ENCODE results near the gene SMAD7. TPM values are rescaled to one million over a fixed set of nuclear protein-coding genes. Genes with fewer than 3 reads are reported as not detected.

Gene SMAD7
- total and polyA plus RNA-seq, 7 donors = 13.2 to 29.1 (median 19.0) TPM

DNA sequence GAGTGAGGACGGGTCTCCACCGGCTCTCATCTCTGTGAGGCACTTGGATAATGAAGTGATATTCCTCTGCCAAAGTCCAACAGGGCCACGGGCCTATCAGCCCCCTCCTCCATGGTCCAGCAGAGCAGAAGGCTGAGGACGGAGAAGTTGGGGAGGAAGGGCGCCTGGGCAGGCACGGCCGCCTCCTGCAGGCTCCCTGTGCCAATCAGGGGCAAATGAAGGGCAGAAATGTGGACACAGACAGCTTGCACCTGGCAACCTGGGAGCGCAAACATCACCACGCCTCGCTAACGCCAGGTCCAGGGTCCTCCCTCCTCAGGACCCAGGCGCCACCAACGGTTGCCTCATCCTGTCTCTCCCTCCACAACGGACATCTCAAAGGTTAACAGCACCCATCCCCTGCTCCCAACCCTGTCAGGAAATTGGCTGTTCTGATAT lies 24.3 kb downstream of the SMAD7 start:
- peaks cover 0 to 98% (median 96%) of the 10 kb centered on the region in 4 donors for H3K4me1 ChIP-seq
- 15 to 74% methylated on average over 14 of the region's 14 CpGs for WGBS, 2 donors
- H3K9me3 ChIP-seq = no peaks in the 10 kb centered on the region
- no peak overlapping the region for H3K4me3 ChIP-seq
- H3K36me3 ChIP-seq = peaks cover 0 to 3% (median under 1%) of the 10 kb centered on the region in 4 donors
- no peak for DNase-seq
- peak overlapping the region; percentile 23 to 96 (median 90) for H3K27ac ChIP-seq
- no peaks in the 10 kb centered on the region for H3K27me3 ChIP-seq
- intact Hi-C loops (cut with DNase I) = no loop called here
- TF ChIP-seq, protein P1, sequence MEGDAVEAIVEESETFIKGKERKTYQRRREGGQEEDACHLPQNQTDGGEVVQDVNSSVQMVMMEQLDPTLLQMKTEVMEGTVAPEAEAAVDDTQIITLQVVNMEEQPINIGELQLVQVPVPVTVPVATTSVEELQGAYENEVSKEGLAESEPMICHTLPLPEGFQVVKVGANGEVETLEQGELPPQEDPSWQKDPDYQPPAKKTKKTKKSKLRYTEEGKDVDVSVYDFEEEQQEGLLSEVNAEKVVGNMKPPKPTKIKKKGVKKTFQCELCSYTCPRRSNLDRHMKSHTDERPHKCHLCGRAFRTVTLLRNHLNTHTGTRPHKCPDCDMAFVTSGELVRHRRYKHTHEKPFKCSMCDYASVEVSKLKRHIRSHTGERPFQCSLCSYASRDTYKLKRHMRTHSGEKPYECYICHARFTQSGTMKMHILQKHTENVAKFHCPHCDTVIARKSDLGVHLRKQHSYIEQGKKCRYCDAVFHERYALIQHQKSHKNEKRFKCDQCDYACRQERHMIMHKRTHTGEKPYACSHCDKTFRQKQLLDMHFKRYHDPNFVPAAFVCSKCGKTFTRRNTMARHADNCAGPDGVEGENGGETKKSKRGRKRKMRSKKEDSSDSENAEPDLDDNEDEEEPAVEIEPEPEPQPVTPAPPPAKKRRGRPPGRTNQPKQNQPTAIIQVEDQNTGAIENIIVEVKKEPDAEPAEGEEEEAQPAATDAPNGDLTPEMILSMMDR (IDR thresholded peaks at IDR 0.05) = no peak
- no peak for TF ChIP-seq EP300 (IDR thresholded peaks at IDR 0.05)
- no peak for TF ChIP-seq POLR2A (IDR thresholded peaks at IDR 0.05)
- TF ChIP-seq POLR2AphosphoS5 (IDR thresholded peaks at IDR 0.05) = no peak

- 90 to 91% methylated on average over 3 of the region's 3 CpGs for WGBS, 2 donors
- intact Hi-C loops (cut with DNase I) = no loop called here
- peaks cover 0 to 97% (median 92%) of the 10 kb centered on the region in 4 donors for H3K4me1 ChIP-seq
- no peaks in the 10 kb centered on the region for H3K9me3 ChIP-seq
- H3K27ac ChIP-seq = peak overlapping the region; percentile 72 to 96 (median 81)
- no peak overlapping the region for H3K4me3 ChIP-seq
- TF ChIP-seq POLR2A (IDR thresholded peaks at IDR 0.05) (no peak), EP300 (IDR thresholded peaks at IDR 0.05) (no peak), POLR2AphosphoS5 (IDR thresholded peaks at IDR 0.05) (no peak)
- TF ChIP-seq, protein P1 (IDR thresholded peaks at IDR 0.05) = no peak
- H3K36me3 ChIP-seq = peaks cover 0 to 12% (median 9%) of the 10 kb centered on the region in 4 donors
- no peaks in the 10 kb centered on the region for H3K27me3 ChIP-seq
- no peak for DNase-seq
Observed at GRCh38 chr18:48925491-48925780, 25.3 kb downstream of the SMAD7 start.

DNA sequence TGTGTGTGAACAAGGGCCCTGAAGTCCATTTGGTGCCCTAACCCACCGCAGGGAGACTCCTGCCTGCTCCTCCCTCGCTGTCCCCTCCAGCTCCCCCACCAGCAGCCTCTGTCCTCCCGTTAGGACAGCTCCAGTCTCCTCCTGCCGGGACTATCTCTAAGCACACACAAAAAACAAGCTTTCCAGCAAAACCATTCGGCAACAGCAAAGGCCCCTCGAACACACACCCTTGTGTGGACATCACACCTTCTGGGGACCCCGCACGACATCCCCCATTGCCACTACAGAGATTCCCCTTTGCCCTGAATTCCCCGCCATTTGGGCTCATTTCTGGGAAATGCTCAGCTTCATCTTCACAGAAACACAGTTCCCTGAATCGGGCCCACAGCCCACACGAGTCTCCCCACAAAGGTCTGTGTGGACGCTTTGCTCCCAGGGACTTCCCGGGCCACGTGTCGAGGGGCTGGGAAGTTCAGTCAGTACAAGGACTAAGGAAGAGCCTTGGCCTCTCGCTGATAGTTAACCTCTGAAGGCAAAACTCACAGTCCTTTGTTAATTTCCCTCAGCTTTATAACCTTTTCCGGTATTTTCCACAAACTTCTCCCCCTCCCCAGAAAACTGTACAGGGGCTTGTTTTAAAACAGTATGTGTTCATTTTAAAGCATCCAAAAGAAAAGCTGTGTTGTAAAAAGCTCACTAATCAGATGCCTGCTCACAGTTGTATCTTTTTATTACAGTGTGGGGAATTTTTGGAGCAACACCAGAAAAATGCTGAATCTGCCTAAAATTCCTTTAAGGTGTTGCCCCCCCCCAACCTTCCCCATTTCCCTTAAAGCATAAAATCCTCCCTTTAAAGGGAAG lies 25.9 kb downstream of the SMAD7 start:
- H3K27me3 ChIP-seq = no peaks in the 10 kb centered on the region
- peaks cover 0 to 95% (median 90%) of the 10 kb centered on the region in 4 donors for H3K4me1 ChIP-seq
- H3K9me3 ChIP-seq = no peaks in the 10 kb centered on the region
- intact Hi-C loops (cut with DNase I) = no loop called here
- WGBS, 2 donors = 55 to 62% methylated on average over 17 of the region's 17 CpGs
- no peak for DNase-seq
- H3K36me3 ChIP-seq = peaks cover 0 to 17% (median 10%) of the 10 kb centered on the region in 4 donors
- peak overlapping the region in 2 of 4 donors; percentile 8 to 10 for H3K4me3 ChIP-seq
- TF ChIP-seq POLR2A (IDR thresholded peaks at IDR 0.05) (no peak), POLR2AphosphoS5 (IDR thresholded peaks at IDR 0.05) (peak in 1 of 4 donors; percentile 52)
- peak overlapping the region; percentile 72 to 96 (median 81) for H3K27ac ChIP-seq

DNA sequence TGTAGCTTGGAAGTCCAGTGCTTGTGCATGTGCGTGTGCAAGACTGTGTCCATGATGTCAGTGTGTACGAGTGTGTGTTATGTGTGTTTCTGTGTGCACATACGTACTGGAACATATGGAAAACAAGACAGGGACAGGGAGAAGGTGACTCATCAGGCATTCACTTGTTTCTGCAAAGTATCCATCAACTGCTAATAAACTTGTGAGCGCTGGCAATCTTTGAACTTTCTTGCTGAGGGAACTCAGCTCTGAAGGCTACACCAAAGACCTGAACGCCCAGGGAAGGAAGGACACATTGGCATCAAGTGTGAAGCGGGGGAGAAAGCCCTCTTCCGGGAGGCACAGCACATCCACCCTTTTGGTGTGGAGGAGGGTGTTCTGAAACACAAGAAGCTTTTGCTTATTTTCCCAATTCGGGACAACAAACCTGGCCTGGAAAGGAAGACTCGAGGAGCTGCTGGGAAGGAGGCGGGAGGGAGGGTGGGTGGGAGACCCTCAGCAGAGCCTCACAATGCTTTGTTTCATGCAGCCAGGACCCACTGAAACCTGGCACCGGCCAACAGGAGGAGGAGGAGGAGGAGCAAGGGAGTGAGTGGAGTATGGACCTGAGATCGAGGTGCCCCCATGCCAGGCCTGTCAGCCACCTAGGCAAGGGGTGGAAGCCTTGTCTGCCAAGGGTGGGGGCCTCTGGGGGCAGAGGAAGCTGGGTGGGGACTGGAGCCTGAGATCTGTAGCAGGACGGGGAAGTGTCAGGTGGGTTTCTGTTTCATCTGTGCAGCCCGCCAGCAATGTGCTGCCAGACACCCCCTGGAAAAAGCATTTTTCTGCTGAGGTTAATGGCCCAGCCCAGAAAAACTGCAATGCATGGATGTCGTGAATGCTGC lies 26.8 kb downstream of the SMAD7 start:
- Histone ChIP-seq H3K36me3 (peaks cover 0 to 17% (median 10%) of the 10 kb centered on the region in 4 donors), H3K9me3 (no peaks in the 10 kb centered on the region), H3K27ac (peak overlapping the region; percentile 72 to 96 (median 81)), H3K27me3 (no peaks in the 10 kb centered on the region), H3K4me3 (peak overlapping the region in 2 of 4 donors; percentile 8 to 49), H3K4me1 (peaks cover 0 to 89% (median 82%) of the 10 kb centered on the region in 4 donors)
- 63 to 65% methylated on average over 15 of the region's 15 CpGs for WGBS, 2 donors
- intact Hi-C loops (cut with DNase I) = no loop called here
- no peak for TF ChIP-seq POLR2A (IDR thresholded peaks at IDR 0.05)
- TF ChIP-seq POLR2AphosphoS5 (IDR thresholded peaks at IDR 0.05) = peak in 3 of 4 donors; percentile 24 to 42 (median 36)
- no peak for DNase-seq

- TF ChIP-seq POLR2A (IDR thresholded peaks at IDR 0.05) = no peak
- TF ChIP-seq, protein P1 (IDR thresholded peaks at IDR 0.05) = no peak
- TF ChIP-seq EP300 (IDR thresholded peaks at IDR 0.05) = no peak
- peak in 3 of 4 donors; percentile 44 to 48 (median 45) for TF ChIP-seq POLR2AphosphoS5 (IDR thresholded peaks at IDR 0.05)
- H3K36me3 ChIP-seq = peaks cover 0 to 17% (median 10%) of the 10 kb centered on the region in 4 donors
- H3K4me1 ChIP-seq = peaks cover 0 to 79% (median 73%) of the 10 kb centered on the region in 4 donors
- DNase-seq = peak; percentile 88
- 16 to 28% methylated on average over 21 of the region's 21 CpGs for WGBS, 2 donors
- peak overlapping the region; percentile 72 to 96 (median 81) for H3K27ac ChIP-seq
- intact Hi-C loops (cut with DNase I) = no loop called here
- H3K9me3 ChIP-seq = no peaks in the 10 kb centered on the region
- peak overlapping the region; percentile 20 to 49 (median 38) for H3K4me3 ChIP-seq
- no peaks in the 10 kb centered on the region for H3K27me3 ChIP-seq
Observed at GRCh38 chr18:48922801-48923730, 27.7 kb downstream of the SMAD7 start.
